GM19455 (cell line): ENCODE measurements around the gene LRGUK.
"Not testable (repeated sequence)": the region's sequence is repeated elsewhere in the genome, so short reads cannot be mapped to it uniquely, and the experiment has no call there.

ENCODE experiments used
- ATAC-seq: cut with Tn5 transposase; IDR thresholded peaks from one replicate; pipeline ENCODE4 v1.9.1; 2021; ENCODE audit not compliant: unreplicated experiment

LRGUK gene, protein sequence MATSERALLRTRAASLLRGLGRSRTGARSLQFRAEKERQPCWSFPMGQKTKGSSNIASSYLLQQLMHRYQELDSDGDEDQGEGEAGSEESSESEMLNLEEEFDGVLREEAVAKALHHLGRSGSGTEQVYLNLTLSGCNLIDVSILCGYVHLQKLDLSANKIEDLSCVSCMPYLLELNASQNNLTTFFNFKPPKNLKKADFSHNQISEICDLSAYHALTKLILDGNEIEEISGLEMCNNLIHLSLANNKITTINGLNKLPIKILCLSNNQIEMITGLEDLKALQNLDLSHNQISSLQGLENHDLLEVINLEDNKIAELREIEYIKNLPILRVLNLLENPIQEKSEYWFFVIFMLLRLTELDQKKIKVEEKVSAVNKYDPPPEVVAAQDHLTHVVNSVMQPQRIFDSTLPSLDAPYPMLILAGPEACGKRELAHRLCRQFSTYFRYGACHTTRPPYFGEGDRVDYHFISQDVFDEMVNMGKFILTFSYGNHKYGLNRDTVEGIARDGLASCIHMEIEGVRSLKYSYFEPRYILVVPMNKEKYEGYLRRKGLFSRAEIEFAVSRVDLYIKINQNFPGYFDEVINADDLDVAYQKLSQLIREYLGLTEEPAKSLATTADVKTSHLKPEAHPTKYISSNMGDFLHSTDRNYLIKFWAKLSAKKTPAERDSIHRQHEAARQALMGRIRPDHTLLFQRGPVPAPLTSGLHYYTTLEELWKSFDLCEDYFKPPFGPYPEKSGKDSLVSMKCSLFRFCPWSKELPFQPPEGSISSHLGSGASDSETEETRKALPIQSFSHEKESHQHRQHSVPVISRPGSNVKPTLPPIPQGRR

DNA sequence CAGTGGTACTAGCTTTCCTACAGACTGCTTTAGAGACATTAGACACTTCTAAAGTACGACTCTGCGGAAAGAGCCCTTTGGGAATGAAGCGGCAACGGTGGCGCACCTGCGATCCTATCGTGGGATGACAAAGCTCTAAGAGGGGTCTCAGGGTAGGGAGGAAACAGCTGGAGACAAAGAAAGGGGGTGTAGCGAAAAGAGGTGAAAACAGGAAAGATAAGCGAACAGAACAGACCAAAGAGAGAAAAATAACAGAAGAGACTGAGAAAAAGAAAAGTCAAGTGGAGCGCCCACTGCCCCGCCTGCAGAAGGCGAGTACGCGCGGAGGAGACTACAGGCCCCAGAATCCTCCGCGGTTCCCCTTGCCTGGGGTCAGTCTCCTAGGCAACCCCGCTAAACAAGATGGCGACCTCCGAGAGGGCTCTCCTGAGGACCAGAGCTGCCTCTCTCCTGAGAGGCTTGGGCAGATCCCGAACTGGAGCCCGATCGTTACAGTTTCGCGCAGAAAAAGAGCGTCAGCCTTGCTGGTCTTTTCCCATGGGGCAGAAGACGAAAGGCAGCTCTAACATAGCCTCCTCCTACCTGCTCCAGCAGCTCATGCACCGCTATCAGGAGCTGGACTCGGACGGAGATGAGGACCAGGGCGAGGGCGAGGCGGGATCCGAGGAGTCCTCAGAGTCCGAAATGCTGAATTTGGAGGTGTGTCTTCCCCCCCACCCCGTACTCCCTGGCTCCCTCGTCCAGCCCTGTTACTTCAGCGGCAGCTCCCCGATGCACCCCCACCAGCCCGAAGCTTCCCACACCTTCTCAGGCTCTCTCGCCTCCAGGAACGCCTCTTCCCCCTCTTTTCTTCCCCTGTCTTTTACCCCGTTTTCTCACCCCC lies at the start of gene LRGUK:
TSS of gene LRGUK (plus strand) at position 375 of the 883 bp plus-strand sequence. CDS start at position 403, 28 bp downstream.
- ATAC-seq, result peak; percentile 100

DNA sequence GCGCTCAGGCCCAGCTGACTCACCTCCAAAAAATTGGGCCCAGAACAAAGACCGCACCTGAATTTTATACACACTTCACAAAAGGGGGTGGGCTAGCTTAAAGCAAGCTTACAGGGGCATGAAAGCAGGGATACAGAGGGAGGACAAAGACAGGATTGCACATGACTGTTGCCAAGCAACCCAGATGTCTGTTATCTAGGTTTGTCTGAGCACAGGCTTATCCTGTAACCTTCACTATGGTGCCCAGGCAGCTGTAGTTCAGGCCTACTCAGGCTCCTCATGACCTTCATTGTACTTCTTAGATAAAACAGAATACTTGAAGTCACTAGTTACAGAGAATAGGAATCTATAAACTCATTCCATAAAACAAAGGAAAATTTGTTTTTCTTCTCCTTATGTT lies 49.6 kb upstream of the LRGUK start:
- not testable (repeated sequence) for ATAC-seq

DNA sequence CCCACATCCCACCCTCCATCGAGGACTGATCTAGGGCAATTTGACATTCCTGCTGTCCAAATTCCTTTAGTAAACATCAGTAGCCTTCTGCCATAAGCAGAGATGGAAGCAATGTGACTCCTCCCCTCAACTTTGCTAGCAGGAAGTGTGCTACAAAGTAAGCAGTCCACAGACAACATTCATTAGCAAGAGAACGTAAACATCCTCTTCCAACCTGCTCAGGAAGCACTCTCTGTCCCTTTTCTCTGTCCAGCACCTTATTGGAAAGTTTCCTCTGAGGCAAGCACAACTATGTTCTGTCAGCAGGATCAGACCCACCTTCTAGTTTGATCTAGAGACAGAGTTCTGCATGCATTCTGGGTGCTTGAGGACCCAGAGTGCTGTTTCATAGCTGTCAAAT lies 48.1 kb upstream of the LRGUK start:
- no peak for ATAC-seq

DNA sequence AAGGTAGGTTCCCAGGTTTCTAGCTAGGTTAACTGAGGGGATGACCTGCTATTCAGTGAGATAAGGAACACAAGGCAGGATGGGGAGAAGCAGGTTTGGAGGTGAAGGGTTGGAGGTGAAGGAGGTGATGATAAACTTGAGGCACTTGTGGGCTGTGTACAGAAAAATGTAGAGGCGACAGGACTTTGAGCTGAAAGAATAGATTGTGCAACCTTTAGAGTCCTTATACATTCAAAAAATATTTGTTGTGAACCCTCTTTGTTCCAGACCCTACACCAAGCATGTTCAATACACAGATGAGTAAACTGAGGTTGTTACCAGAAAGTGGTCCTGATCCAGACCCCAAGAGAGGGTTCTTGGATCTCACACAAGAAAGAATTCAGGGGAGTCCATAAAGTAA lies 45.4 kb upstream of the LRGUK start:
- no peak for ATAC-seq

DNA sequence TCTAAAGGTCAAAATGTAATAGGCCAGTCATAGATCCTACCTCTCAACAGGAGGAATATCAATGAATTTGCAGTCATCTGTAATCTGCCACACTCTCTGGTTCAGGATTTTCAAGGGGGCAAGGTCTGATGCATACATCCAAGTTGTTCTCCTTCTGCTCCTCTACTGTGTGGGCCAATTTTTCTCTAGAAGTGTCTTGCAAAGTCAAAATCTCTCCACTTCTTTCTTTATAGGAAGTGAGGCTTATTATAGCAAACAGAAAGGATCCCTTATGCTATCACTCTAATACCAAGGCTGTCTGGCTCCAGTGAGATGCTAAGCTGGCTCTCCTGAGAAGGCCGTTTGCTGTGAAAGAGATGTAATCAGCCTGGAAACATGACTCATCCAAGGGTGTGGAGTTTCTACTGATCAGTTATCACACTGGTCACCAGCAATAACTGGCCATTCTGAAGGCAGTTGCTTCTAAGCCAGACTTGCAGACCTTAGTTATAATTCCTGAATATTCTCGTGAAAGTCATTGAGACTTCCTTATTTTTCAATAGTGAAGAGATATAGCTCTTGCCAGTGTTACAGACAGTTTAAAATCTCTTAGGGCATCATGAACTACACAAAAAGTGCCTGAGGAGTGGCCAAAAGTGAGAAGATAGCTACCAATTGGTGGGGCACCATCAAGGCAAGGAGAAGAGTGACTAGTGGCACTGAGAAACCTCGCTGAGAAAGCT lies 43.2 kb upstream of the LRGUK start:
- no peak for ATAC-seq

DNA sequence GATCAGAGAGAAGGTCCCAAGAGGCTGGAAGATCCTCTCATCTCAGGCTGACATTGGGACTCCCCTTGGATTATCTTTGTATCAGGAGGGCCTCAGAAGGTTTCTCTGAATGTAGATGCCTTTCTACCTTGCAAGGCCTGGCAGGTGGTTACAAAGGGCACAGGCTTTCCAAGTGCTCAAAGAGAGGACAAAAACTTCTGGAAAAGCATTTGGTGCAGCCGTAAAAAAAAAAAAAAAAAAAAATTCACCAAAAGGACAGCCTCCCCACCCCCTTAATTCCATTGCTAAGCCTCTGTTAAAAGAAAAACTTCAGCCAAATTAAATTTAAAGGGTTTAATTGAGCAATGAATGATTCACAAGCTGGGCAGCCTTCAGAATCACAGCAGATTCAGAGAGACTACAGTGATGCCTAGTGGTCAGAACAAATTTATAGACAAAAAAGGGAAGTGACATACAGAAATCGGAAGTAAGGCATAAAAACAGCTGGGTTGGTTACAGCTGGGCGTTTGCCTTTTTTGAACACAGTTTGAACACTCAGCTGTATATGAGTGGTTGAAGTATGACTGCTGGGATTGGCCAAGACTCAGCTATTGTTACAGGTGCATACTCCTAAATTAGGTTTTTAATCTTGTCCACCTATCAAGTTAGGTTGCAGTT lies 42.5 kb upstream of the LRGUK start:
- no peak for ATAC-seq

DNA sequence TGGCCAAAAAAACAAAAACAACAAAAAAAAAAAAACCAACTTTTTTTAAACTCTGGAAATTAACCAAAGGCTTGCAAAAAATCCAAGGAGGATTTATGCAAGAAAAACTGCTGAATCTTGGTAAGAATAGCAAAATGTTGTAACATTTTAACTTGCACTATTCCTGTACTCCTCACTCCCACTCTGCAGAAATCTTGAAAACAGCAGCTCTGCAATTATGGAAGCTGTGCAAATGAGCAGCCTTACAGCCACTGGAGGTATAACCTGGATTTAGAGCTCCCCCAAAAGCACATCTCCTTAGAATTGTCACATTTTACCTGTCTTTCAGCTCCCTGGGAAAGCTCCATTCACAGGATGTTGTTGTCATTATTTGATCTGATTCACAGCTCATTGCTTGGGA lies 41.8 kb upstream of the LRGUK start:
- no peak for ATAC-seq

DNA sequence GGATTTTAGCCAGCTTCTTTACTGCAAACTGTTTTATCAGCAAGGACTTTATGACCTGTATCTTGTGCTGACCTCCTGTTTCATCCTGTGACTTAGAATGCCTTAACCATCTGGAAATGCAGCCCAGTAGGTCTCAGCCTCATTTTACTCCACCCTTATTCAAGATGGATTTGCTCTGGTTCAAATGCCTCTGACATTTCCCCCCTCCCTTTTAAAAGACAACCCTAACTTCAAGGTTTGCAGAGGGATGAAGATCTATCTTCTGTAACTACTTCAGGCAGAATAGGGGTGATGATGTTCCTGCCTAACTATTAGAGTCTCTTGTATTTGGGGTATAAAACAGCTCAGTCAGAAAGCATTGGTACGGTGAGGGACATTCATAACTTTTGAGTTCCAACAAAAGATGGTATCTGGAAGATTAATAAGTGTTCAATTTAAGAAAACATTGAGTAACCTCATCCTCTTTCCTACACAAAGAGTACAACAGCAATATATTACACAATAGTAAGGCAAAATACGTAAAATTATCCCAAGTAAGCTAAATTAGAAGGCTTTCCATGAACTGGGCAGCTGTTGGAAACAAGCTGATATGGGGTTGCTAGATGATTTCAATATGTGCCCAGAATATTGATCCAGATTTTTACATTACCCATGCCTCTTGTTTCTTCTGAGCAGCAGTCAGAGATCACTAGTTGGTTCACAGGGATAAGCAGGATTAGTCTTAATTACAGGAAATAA lies 40.0 kb upstream of the LRGUK start:
- ATAC-seq, result no peak

DNA sequence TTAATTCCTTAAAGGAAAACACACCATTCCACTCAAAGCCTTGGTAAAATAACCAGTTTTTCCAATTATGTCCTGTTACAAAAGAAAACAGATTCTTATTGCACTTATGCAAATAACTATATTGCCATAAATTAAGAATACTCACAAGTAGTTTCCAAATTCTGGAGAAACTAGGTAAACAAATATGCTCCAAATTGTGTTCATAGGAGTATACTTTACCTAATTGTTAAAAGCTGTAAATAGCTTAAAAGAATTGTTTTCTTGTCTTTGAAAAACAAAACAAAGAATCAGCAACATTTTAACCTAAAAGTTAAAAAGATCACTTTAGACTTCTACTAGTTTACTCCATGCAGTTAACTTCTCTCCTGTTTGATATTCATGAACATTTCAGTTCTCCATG lies 38.9 kb upstream of the LRGUK start:
- ATAC-seq, result no peak

DNA sequence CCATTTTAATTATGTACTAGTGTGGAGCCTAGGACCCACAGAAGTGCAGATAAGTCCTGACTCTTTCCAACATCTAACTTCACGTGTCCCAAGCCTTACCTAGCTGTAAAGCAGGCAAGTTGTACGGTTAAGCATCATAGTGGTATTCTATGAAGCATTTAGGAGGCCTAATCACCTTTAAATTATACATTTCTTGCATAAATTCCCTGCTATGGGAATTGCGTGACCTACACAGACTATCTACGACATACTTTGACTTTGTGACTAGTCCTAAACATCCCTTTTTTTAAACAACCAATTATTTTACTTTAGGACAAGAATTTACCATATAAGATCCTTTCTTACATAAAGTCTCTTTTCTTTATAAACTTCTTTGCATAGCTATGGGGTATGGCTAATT lies 37.7 kb upstream of the LRGUK start:
- no peak for ATAC-seq

DNA sequence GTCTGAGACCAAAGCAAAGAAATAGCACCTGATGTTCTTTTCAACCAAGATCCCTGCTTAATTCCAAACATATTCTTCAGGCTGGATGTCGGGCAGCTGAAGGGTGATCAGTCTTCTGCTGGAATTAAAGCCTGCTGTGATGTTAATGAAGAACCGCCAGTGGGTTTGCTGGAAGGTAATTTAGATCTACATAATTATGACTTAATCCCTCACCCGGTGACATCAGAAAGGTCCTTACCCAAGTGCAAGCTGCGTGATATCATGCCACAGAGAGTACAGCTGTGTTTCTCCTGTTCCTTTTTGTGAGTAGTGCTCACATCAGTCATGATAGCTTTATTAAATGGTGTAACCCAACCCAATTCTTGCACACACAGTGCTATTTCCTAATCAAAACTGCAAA lies 29.1 kb upstream of the LRGUK start:
- ATAC-seq, result no peak

DNA sequence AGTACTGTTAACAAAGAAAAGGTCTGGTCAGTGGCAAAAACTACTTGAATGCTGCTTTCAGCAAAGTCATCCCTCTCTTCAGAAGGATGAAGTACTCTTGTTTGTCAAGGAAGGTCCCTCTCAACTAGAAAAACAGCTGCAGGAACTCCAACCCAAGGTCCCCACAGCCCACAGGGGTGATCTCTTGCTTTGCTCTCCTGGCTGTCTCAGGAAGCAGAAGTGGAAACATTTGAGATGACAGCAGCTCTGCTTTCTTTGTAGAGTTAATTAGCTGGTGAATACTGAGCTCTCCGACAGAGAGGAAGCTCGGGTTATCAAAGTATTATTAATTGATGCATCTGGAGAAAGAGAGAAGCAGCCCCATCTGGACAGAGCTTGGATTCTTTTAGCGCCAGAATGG lies 25.4 kb upstream of the LRGUK start:
- no peak for ATAC-seq

DNA sequence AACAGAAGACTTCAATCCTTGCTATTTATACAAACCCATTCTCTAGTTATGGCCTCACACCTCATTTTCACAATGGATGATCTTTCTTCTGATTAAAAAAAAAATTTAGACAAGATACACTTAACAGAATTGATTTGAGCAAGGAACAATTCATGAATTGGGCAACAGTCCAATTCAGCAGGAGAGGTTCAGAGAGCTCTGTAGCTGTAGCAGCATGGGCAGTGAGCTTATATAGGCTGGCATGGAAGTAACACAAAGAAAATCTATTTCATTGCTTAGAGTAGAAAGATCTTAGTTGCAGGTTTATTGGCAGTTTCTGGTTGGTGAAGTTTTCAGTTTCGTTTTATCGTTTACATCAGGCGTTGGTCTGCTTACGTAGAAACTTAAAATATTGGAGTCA lies 23.0 kb upstream of the LRGUK start:
- no peak for ATAC-seq

DNA sequence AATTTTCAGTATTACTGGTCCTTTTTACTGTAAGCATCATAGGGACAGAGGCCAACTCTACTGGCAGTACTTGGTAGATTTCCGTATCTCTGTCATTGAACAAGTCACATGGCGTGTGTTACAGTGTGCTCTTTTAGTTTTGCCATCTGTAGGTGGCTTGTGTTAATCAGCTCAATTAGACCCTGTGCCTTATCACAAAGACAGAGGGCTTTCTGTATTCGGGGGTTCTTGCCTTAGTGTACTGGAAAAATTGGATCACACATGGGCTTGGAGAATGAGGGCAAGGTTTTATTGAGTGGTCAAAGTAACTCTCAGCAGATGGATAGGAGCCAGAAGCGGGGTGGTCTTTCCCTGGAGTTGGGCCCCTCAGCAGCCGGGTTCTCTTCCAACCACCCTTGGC lies 21.3 kb upstream of the LRGUK start:
- no peak for ATAC-seq

DNA sequence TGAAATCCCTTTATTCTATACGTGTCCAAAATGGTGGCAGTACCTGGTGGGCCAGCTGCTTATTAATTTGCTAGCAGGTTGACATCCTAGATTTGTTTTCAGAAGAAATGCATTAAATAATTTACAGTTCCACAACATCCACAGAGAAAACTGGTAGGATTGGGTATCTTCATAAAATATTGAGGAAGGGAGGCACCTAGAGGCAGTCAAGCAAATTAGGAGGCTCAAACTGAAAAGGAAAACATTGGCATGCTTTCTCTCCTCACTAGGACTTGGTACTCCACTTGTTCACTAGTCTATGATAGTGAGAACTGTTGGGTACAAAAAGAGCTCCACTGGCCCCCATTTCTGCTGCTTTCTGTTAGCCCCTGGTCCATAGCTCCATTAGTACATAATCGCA lies 18.3 kb upstream of the LRGUK start:
- ATAC-seq, result no peak

DNA sequence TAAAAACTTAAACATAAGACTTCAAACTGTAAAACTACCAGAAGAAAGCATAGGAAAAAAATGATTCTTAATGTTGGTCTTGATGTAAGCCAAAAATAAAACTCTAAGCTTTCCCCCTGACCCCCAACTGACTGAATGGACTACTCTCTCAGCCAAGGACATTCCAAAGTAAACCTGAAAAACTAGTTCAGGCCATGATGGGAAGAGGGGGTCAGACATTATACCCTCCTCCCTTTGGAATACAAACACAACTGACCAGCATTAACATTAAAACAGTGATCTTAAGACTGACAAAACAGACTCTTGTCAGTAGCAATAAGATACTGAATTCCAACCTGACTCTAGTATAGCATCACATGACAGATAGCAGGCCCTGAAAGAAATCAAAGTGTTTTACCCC lies 13.5 kb upstream of the LRGUK start:
- ATAC-seq, result no peak

DNA sequence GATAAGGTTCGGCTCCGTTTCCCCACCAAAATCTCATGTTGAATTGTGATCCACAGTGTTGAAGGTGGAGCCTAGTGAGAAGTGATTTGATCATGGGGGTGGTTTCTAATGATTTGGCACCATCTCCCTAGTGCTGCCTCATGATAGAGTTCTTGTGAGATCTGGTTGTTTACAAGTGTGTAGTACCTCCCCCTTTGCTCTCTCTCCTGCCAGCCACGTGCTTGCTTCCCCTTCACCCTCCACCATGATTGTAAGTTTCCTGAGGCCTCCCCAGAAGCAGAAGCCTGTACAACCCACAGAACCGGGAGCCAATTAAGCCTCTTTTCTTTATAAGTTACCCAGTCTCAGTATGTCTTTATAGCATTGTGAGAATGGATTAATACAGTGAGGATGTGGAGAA lies 12.1 kb upstream of the LRGUK start:
- ATAC-seq, result no peak

DNA sequence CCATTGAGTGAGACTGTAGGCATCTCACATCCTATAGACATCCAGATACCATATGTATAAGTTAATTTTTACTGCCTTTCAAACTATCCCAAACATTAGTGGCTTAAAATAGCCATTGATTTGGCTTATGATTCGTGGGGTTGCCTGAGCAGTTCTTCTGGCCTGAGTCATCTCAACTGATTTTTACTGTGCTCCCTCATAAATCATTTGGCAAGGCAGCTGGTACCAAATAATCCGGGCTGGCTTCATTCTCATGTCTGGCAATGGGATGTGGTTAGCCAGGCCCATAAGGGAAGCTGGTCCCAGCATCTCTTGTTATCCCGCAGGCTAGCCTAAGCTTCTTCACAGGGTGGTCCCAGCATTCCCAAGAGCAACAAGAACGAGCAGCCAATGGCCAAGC lies 6.7 kb upstream of the LRGUK start:
- ATAC-seq, result no peak

DNA sequence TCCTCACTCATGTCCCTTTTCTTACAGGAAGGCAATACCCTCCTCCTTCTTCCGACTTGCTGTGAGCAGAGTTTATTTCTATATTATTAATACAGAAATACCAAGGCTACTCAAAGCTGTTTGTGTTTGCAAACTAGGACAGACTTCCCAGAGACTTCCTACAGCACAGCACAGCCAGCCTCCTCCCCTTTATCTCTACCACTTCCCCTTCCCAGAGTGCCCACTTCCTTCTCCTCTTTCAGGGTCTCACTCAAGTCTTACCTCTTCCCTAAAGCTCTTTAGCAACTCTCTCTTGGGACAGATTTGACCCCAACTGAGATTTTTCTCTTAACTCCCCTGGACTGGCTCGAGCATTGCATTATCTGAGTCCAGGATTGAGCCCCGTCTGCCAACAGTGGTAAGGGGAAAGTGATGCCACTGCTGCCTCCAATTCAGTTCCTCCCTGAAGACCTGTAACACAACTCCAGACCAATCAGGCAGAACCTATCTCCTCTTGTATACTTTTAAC lies 5.5 kb upstream of the LRGUK start:
- no peak for ATAC-seq
